GM03348 (cell line): Measurements from ENCODE around the gene RPL13A.

Experiments
- DNase-seq: peaks from one replicate; pipeline ENCODE4 v3.0.0; 2012; ENCODE audit warnings: low spot score

Gene RPL13A

DNA sequence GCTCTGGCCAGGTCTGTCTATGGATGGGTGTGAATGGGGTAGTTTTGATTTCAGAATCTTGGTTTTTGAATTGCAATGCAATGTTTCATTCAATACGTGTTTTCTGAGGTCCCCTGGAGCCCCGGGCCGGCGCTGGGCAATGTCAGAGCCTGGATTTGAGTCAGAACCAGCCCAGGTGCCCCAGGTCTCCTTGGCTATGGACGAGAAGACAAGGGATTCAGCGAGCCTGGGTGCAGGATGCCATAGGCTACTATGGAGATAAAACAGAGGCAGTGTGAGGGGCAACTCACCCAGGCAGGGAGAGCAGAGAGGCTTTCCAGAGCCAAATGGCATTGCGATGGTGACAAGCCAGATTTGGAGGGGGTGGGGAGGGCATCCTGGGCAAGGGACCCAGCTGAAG, 1.2 kb upstream of the RPL13A start:
- no peak for DNase-seq

DNA sequence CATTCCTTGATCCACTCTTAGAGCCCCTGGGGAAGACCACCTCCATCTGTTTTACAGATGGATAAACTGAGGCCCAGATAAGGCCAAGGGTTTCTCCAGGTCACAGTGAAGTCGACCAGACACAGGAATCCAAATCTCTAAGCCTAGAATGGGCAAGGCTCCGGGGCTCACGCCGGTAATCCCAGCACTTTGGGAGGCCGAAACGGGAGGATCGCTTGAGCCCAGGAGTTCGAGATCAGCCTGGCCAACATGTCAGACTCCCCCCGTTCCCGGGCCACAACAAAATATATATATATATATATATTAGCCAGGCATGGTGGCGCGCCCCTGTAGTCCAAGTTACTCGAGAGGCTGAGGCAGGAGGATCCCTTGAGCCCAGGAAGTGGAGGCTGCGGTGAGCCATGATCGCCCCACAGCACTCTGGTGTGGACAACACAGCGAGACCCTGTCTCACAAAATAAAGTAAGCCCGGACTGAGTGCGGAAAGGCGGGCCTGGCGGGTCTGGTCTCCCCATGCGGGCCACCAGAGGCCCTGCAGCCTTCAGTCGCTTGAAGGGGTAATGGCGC, 615 bp upstream of the RPL13A start:
- DNase-seq: no peak

DNA sequence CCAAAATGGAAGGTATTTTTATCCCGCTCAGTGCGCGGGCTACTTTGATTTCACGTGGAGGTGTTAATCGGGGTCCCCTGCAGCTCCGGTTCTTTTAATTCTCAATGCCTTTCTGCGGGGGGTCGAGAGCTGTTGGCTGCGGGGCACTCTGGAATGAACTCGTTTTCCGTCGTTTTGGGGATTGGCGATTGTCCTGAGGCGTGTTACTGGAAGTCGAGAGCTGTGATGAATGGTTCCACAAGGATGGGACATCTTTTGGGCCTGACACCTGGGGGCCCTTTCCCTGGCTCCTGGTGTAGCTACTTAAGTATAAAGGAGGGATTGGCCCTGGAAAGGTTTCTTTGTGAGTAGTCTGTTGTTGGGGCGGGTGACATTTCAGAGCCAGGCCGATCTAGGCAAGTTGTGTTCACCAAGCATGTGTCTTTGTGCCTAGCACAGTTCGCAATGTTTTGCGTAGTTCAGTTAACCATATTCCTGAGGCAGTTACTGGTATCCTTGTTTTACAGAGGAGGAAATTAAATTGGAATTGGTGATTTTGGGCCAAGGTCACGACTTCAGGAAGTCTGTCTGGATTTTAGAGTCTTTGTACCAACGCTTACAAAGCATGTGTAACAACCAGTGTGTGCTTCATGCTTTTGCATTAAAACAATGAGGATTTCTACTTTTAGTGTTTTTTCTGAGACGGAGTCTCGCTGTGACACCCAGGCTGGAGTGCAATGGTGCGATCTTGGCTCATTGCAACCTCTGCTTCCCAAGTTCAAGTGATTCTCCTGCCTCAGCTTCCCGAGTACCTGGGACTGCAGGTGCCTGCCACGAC, 846 bp downstream of the RPL13A start:
- DNase-seq: no peak

DNA sequence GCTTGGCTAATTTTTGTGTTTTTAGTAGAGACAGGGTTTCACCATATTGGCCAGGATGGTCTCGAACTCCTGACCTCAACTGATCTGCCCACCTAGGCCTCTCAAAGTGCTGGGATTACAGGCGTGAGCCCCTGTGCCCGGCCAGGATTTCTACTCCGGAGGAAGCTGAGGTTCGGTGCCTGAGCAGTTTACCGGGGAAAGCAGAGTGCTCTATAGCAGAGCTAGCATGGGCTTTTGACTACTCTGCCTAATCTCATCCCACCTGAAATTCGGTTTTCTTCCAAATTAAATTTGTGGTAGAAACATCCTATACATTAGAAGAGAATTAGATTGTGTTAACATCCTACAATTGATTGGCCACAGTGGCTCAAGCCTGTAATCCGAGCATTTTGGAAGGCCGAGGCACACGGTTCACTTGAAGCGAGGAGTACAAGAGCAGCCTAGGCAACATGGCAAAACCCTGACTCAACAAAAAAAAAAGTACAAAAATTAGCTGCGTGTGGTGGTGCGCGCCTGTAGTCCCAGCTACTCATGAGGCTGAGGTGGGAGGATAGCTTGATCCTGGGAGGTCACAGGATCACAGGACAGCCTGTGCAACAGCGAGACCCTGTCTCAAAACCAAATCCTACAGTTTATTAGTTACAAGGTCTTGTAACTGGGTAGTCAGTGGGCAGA, 1.6 kb downstream of the RPL13A start:
- DNase-seq: no peak

DNA sequence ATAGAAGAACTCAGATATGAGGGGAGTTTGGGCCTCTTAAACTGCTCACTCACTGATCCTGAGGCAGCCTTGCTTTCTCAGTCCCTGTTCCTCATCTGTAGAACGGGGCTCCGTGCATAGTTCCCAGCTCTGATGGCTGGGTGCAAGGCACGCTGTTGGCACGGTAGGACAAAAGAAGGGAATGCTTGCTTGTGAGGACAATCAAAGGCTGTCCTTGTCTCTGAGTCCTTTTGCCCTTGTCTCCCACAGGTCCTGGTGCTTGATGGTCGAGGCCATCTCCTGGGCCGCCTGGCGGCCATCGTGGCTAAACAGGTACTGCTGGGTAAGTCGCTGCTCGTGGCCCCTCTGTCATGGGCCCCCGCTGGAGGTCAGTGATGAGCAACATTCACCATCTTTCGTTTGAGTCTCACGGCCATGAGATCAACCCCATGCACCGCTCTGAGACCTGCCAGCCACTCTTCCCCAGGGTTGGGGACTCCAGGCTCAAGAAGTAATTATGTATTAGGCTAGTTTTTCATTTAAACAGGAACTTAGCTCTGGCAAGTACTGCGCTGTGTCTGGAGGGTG, 2.3 kb downstream of the RPL13A start:
- DNase-seq: no peak

DNA sequence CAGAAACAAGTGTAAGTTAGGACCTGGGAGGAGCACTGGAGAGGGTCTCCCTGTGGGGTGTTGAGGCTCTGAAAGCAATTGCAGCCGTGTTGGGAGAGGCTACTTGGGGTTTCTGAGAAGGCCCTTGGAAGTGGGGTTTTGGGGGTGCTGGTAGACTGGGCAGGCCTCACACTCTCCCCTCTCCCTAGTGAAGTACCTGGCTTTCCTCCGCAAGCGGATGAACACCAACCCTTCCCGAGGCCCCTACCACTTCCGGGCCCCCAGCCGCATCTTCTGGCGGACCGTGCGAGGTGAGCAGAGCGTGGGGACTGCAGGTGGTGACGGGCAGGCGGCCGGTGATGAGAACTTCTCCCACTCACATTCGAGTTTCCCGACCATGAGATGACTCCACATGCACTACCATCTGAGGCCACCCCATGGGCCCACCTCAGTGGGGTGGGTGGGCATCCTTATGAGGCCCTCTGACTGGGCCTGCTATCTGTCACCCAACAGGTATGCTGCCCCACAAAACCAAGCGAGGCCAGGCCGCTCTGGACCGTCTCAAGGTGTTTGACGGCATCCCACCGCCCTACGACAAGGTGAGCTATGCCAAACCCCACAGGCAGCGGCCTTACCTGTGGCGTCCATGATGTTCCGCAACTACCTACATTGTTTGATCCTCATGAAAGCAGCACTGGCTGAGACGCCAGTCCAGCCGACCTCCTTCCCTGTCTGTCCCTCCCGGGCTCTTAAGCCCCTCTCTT, 3.0 kb downstream of the RPL13A start:
- DNase-seq: no peak

DNA sequence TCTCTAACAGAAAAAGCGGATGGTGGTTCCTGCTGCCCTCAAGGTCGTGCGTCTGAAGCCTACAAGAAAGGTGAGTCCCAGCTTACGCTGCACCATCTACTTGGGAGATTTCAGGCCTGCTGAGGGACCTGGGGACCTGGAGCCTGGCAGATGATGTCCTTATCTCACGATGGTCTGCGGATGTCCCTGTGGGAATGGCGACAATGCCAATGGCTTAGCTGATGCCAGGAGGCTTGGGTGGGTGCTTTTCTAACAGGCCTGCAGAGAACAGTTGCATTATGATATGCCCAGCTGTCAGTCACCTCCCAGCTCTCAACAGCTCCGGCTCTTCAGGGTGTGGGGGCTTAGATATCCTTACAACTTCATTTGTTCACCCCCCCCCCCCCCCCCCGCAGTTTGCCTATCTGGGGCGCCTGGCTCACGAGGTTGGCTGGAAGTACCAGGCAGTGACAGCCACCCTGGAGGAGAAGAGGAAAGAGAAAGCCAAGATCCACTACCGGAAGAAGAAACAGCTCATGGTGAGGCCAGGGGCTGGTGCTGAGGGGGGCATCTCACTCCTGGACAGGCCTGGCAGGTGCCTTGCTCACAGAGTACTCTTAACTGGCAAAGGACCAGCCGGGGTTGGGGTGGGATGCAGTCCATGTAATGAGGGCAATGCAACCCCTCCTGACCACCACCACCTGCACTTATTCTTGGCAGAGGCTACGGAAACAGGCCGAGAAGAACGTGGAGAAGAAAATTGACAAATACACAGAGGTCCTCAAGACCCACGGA, 3.8 kb downstream of the RPL13A start:
- no peak for DNase-seq

DNA sequence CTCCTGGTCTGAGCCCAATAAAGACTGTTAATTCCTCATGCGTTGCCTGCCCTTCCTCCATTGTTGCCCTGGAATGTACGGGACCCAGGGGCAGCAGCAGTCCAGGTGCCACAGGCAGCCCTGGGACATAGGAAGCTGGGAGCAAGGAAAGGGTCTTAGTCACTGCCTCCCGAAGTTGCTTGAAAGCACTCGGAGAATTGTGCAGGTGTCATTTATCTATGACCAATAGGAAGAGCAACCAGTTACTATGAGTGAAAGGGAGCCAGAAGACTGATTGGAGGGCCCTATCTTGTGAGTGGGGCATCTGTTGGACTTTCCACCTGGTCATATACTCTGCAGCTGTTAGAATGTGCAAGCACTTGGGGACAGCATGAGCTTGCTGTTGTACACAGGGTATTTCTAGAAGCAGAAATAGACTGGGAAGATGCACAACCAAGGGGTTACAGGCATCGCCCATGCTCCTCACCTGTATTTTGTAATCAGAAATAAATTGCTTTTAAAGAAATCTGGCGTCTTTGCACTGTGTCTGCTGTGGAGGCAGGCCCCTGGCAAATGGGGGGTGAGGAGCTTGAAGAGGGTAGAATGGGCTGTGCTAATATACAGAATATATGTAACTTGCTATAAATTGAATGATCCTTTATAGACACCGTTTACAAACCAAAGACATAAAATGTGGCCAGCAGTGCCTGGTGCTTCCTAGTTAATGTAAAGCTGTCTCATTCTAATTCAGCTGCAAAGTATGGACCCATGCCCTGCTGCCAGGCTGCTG, 4.6 kb downstream of the RPL13A start:
- DNase-seq: no peak

DNA sequence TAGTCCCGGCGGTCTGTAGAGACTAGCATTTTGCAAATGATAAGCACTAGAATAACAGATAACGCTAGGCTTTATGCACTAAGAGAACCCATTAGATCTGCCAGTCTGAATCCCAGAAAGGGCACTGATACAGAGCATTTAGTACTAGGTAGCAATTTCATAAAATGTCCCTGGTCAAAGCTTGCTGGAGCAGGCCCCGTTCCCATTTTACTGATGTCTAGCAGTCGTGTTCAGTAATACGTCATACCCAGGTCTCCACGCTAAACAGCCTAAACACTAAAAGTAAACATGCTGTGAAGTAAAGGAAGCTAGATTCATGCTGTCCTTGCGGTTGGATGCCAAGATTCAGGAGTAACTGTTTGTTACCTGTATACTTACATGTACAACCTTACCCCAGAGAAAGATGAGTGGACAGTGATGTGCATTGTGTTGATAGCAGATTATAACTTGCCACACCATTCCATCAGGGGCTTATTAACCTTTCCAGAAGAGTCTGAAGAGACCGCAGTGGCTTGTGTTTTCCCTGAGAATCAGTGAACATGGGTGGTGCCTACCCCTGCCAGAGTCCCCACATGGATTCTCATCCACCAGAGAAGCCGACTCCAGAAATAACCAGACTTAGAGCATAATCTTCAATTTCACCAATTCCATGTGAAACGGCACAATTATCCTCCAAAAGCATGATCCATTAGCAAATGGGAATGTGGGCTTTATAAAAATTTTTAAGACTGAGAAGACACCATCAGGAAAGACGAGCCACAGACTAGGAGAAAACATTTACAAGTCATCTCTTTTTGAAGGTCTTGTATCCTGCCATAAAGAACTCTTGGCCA, 5.4 kb downstream of the RPL13A start:
- DNase-seq: no peak

DNA sequence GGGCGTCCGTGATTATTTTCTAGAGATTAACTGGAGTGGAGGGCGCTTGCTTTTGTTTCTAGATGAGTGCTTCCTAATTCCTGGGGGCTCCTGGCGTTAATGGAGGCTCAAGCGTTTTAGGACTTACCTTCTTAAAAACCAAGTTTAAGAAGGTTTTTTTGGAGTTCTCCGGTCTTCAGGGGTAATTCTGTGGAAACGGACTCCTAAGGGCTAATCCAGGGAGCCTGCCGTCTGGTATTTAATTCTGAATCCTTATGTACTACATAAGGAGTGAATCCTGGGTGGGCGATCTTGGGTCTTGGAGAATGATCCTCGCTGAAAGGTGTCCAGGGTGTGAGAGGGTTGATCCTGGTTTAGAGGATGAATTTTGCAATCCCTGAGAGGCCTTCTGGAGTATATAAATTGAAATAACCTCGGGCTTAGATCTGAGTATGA, 9.2 kb downstream of the RPL13A start:
- no peak for DNase-seq

DNA sequence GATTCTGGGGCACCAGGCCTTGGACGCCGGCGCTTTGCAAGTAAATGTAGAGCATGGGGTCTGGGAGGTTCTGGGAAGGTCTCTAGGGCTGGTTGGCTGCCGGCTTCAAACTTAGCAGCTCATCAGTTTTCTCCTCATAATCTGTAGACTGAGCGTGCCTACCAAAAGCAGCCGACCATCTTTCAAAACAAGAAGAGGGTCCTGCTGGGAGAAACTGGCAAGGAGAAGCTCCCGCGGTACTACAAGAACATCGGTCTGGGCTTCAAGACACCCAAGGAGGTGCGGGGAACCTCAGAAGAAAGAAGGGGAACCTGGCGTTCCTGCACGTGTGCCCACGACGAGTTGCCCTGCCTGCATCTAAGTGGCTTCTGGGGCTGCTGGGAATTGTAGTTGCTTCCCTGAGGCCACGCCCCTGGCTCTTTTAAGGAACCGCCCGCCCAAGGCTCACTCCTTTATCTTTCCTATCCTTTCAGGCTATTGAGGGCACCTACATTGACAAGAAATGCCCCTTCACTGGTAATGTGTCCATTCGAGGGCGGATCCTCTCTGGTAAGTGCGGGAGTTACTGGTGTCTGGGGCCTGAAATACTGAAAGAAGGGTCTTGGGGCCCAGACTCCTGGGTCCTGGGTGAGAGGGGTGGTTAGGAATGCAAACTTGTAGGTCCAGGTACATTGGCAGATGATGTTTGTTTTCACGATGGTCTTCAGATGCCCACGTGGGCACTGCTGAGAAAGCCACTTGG, 9.8 kb downstream of the RPL13A start:
- peak; percentile 76 for DNase-seq

DNA sequence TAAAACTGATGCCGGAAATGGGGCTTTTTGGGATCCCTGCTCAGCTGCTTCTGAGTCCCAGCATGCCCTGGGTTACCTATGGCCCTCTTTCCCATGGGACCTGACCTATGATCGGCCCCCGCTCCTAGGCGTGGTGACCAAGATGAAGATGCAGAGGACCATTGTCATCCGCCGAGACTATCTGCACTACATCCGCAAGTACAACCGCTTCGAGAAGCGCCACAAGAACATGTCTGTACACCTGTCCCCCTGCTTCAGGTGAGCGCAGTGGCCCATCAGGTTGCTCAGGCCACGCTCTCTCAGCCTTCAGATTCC, 10.3 kb downstream of the RPL13A start:
- DNase-seq: no peak

DNA sequence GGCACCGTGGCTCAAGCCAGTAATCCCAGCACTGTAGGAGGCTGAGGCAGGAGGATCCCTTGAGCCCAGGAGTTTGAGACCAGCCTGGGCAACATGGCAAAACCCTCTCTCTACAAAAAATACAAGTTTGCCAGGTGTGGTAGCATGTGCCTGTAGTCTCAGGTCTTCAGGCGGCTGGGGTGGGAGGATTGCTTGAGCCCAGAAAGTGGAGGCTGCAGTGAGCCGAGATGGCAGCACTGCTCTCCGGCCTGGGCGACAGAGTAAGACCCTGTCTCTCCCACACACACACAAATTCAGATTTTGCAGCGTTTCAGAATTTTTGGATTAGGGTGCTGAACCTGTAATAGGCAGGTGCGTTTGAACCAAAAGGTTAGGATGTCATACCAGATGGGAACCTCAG, 11.1 kb downstream of the RPL13A start:
- DNase-seq: no peak

DNA sequence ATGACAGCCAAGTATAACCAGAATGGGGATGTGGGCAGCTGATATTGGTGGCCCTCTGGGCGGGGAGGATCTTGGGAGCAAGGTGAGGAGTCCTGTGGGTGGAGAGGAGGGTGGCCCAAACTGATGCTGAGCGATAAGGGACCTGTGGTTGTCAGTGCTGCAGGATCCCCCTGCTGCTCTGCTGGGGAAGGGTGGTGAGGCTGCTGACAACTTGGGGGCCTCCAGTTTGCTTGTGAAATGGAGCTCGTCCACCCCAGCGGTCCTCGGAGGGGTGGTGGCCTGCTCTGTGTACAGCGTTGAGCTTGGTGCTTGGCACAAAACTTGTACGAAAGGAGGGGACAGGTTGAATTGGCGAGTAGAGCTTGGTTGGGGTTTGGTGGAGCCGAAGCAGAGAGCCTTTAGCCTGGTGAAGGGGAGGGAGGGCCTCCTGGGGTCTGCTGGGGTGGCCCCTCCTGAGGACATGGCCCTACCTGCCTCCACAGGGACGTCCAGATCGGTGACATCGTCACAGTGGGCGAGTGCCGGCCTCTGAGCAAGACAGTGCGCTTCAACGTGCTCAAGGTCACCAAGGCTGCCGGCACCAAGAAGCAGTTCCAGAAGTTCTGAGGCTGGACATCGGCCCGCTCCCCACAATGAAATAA, 11.7 kb downstream of the RPL13A start:
- DNase-seq: no peak

DNA sequence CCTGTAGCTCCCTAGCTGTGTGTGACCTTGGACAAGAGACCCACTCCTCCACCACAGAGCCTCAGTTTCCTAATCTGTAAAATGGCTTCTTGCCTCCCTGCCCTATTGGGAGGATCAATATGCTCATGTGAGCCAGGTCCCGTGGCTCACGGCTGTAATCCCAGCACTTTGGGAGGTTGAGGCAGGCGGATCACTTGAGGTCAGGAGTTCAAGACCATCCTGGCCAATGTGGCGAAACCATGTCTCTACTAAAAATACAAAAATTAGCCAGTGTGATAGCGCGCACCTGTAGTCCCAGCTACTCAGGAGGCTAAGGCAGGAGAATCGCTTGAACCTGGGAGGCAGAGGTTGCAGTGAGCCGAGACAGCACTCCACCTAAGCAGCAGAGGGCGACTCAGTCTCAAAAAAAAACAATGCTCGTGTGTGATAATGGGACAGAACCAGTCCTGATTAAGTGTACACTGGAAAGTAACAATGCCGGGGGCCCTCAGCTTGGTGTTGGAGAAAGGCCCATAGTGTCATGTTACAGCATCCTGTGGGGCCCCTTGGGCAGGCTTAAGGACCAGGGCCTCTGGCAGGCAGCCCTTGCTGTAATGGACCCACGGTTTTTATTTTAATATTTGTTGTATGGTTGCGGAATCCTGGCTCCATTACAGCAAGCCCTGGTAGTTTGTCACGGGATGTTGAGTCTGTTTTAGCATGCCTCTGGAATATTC, 15.6 kb downstream of the RPL13A start:
- peak; percentile 66 for DNase-seq

DNA sequence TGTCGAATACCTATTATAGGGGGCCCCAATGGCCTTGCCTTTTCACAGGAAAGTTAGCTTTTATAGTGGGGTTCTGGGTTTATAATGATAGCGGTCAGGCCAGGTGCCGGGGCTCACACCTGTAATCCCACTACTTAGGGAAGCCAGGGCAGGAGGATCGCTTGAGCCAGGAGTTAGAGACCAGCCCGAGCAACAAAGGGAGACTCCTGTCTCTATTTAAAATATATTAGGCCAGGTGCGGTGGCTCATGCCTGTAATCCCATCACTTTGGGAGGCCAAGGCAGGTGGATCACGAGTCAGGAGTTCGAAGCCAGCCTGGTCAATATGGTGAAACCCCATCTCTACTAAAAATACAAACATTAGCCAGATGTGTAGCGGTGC, 16.2 kb downstream of the RPL13A start:
- DNase-seq: no peak

DNA sequence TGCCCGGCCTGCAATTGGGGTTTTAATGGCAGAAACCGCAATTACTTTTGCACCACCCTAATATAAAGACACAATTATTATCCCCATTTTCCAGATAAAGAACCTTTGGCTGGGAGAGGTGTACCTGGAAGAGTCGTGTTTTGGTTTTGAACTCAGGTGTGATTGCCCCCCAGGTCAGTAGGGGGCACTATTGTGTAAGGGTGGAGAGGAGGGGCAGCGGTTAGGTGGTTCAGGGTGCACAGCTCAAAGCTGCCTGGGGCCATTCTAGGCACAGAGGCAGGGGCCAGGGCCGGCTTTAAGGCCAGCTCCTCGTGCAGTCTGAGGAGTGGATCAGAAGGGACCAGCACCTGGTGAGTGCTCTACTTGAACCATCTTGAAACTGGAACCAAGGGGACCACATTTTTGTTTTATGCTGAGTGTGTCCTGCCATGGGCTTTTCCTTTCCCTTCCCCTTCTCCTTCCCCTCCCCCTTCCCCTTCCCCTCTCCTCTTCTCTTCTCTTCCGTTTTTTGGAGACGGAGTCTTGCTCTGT, 19.2 kb downstream of the RPL13A start:
- DNase-seq: peak; percentile 71
